HG03469 (cell line): ENCODE measurements around the gene NDUFA8.
"Not testable (repeated sequence)": the region's sequence is repeated elsewhere in the genome, so short reads cannot be mapped to it uniquely, and the experiment has no call there.

Experiments used
- ATAC-seq: cut with Tn5 transposase; IDR thresholded peaks from one replicate; pipeline ENCODE4 v1.9.1; 2021; ENCODE audit warnings: mild to moderate bottlenecking, moderate library complexity, moderate number of reproducible peaks; ENCODE audit not compliant: unreplicated experiment

NDUFA8 gene

GRCh38 chr9:122124048-122124447 is 35.5 kb downstream of the NDUFA8 start:
- ATAC-seq = no peak

DNA sequence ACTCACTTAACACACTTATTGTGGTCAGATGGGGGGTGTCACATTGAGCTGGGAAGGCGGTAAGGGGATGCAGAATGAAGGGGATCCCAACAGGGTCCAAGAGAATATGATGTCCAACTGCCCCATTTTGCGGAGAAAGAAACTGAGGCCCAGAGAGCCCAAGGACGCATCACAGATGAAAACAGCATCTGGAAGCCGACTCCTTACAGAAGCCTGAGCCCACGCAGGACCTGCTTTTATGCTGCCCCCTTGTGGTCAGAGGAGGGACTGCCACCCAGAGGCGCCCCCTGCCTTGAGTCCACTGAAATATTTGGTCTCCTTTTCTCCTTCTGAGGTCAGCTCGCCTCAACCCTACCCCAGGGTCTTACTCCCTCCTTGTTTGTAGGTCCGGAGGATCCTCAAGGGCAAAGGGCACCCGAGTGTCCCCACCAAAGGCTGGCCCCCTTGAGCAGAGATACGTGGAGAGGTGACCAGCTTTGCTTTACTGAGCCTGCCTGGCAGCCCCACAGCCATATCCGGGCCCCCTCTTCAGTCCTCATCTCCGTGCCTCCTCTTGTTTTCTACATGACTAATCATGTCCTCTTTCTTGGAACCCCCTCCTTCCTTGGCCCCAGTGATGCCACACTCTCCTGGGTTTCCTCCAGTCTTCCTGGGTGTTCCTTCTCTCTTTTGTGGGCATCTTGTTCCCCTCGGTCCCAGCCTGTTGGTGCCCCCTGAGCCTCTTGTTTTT is 36.5 kb downstream of the NDUFA8 start:
- ATAC-seq = no peak

DNA sequence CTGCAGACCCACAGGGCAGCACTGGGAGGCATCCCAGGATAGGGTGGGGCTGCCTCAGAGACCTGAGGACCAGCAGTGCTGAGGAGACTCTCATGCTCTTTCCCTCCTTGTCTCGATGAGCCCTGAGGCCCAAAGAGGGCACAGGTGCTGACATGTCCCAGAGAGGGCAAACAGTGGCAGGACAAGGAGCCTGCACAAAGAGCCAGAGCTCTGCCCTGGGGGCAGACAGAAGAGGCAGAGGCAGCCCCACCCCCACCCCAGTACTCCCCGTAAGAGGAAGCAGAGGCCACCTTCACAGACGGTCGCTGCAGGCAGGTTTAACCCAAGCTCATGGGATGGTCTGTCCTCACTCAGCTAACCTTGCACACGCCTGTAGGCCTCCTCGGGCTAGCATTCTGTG is 37.1 kb downstream of the NDUFA8 start:
- no peak for ATAC-seq

DNA sequence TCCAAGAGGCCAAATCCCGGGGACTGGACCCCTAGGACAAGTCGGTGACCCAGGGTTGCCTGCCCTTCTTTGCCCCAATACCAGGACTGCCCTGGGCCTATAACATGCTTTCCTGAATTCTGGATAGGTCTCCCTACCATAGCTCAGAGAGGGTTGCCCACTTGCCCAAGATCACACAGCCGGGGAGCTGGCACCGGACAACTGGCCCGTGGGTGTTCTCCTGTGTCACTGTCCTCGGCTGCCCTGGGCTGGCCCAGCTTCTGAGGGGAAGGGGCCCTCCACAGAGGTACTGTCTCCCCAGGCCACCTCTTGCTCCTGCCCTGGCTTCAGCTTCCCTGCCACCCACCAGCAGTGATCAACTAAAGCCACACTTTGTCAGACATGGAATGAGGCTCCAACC is 37.6 kb downstream of the NDUFA8 start:
- ATAC-seq = no peak

DNA sequence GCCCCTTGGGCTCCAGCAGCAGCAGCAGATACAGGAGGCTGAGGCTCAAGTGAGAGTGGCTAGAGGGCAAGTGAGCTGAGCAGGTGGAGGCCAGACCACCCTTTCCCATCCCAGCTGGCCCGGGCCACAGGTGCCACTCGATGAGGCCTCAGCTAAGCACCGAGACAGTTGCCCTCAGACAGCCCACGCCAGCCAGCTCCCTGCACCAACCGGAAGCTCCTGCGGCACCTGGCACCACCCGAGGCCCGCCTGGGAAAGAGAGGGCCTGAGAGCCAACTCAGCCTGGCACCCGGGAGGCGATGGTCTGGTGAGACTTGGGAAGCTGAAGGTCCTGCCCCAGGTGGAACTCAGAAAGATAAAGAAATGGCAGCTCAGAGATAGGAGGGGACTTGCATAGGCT is 38.2 kb downstream of the NDUFA8 start:
- no peak for ATAC-seq

DNA sequence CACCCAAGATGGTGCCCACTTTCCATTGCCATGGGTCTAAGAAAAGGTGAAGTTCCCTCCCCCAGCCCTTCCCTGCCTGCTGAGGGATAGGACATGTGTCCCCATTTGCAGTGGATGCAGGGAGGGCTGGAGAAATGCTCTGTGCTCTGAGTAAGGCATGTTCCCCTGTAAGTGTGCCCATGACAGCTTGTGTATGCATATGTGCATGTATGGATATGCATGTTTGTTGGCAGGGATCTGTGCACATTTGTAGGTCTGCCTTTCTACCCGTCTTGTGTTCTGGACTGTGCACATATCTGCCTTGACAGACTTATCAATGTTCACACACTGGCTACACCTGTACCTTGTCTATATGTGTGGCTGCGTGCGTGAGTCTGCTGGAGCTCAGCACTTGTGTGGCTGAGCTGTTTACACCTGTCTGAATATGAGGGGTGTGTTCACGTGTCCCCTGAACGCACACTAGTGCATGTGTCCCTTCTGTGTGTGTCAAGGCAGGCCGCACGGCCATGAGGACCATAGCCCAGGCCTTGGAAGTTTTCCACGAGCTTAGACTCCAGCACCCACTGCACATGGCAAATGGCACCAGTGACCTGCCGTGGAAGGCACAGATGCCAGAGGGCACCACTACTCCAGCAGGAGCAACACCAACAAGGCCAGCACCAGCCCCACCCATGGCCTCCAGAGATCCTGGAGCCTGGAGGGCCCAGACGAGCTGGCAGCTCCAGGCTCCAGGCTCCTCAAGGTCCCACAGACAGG is 39.1 kb downstream of the NDUFA8 start:
- ATAC-seq = no peak

GRCh38 chr9:122119721-122120120 is 39.9 kb downstream of the NDUFA8 start:
- ATAC-seq = no peak

GRCh38 chr9:122119166-122119521 is 40.4 kb downstream of the NDUFA8 start:
- no peak for ATAC-seq

DNA sequence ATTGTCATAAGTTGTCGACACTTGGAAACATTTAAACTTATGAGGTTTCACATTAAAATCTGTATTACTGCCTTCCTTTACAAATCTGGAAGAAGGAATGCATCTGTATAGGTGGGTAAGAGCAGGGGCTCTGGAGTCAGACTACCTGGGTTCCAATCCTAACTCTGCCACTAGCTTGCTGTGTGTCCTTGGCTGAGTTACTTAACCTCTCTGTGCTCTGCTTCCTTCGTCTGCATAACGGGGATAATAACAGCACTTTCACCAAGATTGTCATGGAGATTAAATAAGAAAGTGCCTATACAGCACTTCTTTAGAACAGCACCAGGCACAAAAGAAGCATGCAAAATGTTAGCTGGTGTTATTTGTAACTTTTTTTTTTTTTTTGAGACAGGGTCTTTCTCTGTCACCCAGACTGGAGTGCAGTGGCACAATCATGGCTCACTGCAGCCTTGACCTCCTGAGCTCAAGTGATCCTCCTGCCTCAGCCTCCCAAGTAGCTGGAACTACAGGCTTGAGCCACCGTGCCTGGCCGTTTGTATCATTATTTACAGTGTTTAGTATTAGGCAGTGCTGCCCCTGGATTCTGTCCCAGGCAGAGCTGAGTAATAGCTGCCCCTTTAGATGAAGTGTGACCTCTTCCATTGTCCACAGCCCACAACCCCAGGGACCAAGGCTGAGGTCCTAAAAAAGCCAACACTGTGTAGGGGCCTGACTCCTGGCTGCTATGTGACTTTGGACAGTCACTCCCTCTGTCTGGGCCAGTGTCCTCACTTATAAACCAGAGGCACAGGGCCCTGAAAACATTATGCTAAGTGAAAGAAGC is 41.0 kb downstream of the NDUFA8 start:
- no peak for ATAC-seq

DNA sequence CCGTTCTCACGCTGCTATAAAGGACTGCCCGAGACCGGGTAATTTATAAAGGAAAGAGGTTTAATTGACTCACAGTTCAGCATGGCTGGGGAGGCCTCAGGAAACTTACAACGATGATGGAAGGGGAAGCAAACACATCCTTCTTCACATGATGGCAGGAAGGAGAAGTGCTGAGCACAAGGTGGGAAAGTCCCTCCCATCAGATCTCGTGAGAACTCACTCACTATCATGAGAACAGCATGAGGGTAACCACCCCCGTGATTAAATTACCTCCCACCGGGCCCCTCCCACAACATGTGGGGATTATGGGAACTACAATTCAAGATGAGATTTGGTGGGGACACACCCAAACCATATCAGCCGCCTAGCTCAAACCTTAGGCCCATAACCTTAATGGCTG is 42.3 kb downstream of the NDUFA8 start:
- ATAC-seq = not testable (repeated sequence)

- no peak for ATAC-seq
Measured at GRCh38 chr9:122116448-122117173, 43.0 kb downstream of the NDUFA8 start.

DNA sequence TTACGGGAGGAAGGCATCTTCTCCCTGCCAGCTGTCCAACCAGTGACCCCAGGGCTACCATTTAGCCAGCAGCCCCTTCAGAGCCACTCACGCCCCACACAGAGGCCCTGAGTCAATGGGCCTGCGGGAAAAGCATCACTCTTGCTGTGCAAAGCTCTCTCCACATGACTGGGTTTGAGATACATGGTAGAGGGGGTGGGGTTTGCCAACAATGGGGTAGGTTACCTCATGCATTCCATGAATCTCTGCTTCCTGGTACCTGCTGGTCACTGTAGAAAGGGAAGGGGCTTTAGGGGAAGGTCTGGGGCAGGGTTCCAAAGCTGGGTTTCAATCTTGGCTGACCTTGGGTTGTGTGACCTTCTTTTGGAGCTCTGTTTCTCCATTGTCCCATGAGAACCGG is 43.5 kb downstream of the NDUFA8 start:
- no peak for ATAC-seq

- no peak for ATAC-seq
Measured at GRCh38 chr9:122115176-122116035, 44.2 kb downstream of the NDUFA8 start.

GRCh38 chr9:122113574-122113973 is 46.0 kb downstream of the NDUFA8 start:
- ATAC-seq = no peak

GRCh38 chr9:122112238-122112637 is 47.3 kb downstream of the NDUFA8 start:
- ATAC-seq = no peak

DNA sequence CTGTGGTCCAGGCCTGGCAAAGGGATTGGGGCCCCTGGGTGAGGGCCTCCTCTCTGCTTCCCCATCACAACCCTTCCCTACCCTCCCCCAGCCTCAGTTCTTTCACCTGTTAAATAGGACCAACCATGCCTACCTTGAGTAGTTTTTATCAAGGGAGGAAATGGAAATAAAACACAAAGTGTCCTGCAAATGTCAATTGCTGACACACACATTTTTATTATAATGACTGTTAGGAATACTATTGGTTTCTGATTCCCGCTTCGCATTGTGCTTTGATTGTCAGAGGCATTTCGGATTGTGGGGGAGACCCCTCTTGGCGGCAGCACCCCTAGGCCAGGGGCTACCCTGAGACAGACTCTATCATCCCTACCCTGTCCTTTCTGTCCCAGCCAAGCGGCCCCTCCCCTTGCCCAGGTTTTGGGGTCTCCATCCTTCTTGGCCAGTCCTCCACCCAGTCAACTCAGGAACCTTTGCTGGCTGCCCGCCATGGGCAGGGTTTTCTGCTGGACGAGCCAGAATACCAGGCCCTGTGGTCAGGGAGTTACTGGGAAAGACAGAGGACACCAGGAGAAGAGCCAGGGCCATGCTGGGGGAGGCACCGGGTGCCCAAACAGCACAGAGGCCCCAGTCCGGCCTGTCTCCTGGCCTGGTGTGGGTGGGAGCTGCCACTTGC is 48.0 kb downstream of the NDUFA8 start:
- no peak for ATAC-seq

DNA sequence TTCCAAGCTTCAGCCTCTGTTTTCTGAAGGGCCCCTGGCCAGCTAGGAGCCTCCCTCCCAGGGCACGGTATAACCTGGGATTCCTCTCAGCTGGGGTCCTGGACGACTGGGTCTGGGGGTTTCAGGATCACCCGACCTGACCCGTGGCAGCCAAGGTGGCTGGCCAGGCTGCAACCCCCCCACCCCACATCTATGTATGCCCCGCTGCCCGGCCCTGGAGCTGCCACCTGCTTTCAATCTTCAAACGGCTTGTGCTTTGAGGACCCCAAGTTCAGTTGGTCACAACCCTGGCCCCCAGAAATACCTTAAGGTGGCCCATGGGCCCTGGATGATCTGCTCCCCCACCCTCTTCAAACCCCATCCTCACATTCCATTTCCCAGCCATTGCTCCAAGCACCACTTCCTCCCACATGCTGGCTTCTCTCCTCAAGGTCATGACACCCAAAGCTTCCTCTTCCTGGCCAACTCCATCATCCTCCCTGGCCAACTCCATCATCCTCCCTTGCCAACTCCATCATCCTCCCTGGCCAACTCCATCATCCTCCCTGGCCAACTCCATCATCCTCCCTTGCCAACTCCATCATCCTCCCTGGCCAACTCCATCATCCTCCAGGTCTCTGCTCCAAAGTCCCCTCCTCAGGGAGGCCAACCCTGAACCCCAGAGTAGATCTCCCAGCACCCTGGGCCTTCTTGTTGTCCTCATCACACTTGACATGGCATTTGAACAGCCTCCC is 49.3 kb downstream of the NDUFA8 start:
- no peak for ATAC-seq

- no peak for ATAC-seq
Measured at GRCh38 chr9:122109035-122109813, 50.4 kb downstream of the NDUFA8 start.
